Endodermal cell (in vitro differentiated cells): ENCODE data around the gene TMEM174. TPM values are rescaled to one million over a fixed set of nuclear protein-coding genes. Genes with fewer than 3 reads are reported as not detected.

Experiments used
- DNase-seq: peaks from one replicate; pipeline ENCODE4 v3.0.0-alpha.2; 2017
- H3K27ac ChIP-seq: 2 replicates; pipeline ENCODE4 v1.5.1; 2013; ENCODE audit warnings: mild to moderate bottlenecking, low read depth, low read length, moderate library complexity
- H3K27me3 ChIP-seq: 2 replicates; pipeline ENCODE4 v1.6.1; 2013; ENCODE audit warnings: mild to moderate bottlenecking, low read length, moderate library complexity; ENCODE audit not compliant: insufficient read depth, control insufficient read depth, poor library complexity, severe bottlenecking
- H3K36me3 ChIP-seq: 2 replicates; pipeline ENCODE4 v1.7.0; 2013; ENCODE audit warnings: mild to moderate bottlenecking, low read length, moderate library complexity; ENCODE audit not compliant: control insufficient read depth, insufficient read depth
- H3K4me1 ChIP-seq: one replicate; pipeline ENCODE4 v1.7.0; 2013; ENCODE audit warnings: low read length; ENCODE audit not compliant: control insufficient read depth, insufficient read depth
- H3K4me3 ChIP-seq: 2 replicates; pipeline ENCODE4 v1.5.1; 2013; ENCODE audit warnings: mild to moderate bottlenecking, low read length, moderate library complexity
- H3K9ac ChIP-seq: 2 replicates; pipeline ENCODE4 v1.6.1; 2013; ENCODE audit warnings: mild to moderate bottlenecking, low read length, moderate library complexity; ENCODE audit not compliant: poor library complexity, severe bottlenecking; ENCODE audit errors: extremely low read depth
- H3K9me3 ChIP-seq: 2 replicates; pipeline ENCODE4 v1.6.1; 2013; ENCODE audit warnings: mild to moderate bottlenecking, low read length, moderate library complexity; ENCODE audit not compliant: control insufficient read depth
- H3K27ac Mint-ChIP-seq: 2 replicates; pipeline ENCODE4 v1.8.0; 2020; ENCODE audit warnings: mixed read lengths
- H3K27me3 Mint-ChIP-seq: 2 replicates; pipeline ENCODE4 v1.8.0; 2021; ENCODE audit warnings: mild to moderate bottlenecking, mixed read lengths; ENCODE audit not compliant: insufficient read depth
- H3K36me3 Mint-ChIP-seq: 2 replicates; pipeline ENCODE4 v1.8.0; 2020; ENCODE audit warnings: low read depth, mixed read lengths
- H3K4me1 Mint-ChIP-seq: 2 replicates; pipeline ENCODE4 v1.8.0; 2020; ENCODE audit warnings: mixed read lengths
- H3K4me3 Mint-ChIP-seq: 2 replicates; pipeline ENCODE4 v1.8.0; 2020; ENCODE audit warnings: mild to moderate bottlenecking, moderate library complexity, mixed read lengths
- H3K9me3 Mint-ChIP-seq: 2 replicates; pipeline ENCODE4 v1.8.0; 2020; ENCODE audit warnings: mild to moderate bottlenecking, mixed read lengths
- CTCF ChIP-seq: fragments of 200-600 bp; sonication (generic); conservative IDR thresholded peaks from 2 replicates; pipeline ENCODE4 v1.5.0; 2021; ENCODE audit warnings: antibody characterized with exemption, mild to moderate bottlenecking
- WGBS, 2 experiments: methylation state at CpG; one replicate each; pipeline versions ENCODE4 v1.1.5 to v1.1.7; 2013; ENCODE audit warnings: missing lambda C conversion rate in 2 of 2, mixed read lengths in 1 of 2; ENCODE audit not compliant: insufficient coverage in 1 of 2, insufficient read length in 1 of 2; 5-methylcytosine and 5-hydroxymethylcytosine counted together
- total RNA-seq, 2 donors: library from RNA; stranded (reverse); fragmentation: NEBNext Ultra II Directional in 1 of 2; extraction: Animal tissue kit (Norgen Biotek cat#: 25700) in 1 of 2; gene quantifications; 2 replicates in 1 of 2; 3 replicates in 1 of 2; pipeline ENCODE4 v1.2.1, GENCODE V29; 2021

TMEM174 gene
- total RNA-seq, 2 donors from 2014 or later, result not detected

DNA sequence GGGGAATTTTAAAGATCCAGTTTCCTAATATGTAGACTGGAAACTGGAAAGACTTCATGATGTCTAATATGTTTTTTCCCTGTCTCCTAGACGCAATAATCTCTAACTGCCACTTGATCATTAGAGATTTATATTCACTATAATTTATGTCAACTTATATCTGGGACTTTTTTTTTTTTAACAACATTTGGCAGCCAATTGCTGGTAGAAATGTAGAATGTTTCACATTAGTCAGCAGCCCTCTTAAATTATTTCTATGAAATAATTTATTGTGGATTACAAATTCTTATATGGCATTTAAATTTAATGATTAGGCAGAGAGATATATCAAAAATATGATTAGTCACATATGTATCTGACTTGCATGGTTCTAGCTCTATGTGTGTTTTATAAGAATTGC lies 48.2 kb downstream of the TMEM174 start:
- Histone ChIP-seq H3K27me3 (peaks cover 78% of the 10 kb centered on the region), H3K27ac (no peak overlapping the region), H3K4me3 (no peak overlapping the region), H3K9me3 (no peaks in the 10 kb centered on the region), H3K36me3 (no peaks in the 10 kb centered on the region), H3K9ac (no peak overlapping the region), H3K4me1 (no peaks in the 10 kb centered on the region)
- H3K27ac Mint-ChIP-seq, result no peak overlapping the region
- no peaks in the 10 kb centered on the region for H3K36me3 Mint-ChIP-seq
- no peak for TF ChIP-seq CTCF
- WGBS, 2 experiments, result no CpG with 5 or more reads among the region's 1 CpG
- H3K27me3 Mint-ChIP-seq, result peaks cover 85% of the 10 kb centered on the region
- no peaks in the 10 kb centered on the region for H3K9me3 Mint-ChIP-seq
- DNase-seq, result no peak
- no peak overlapping the region for H3K4me3 Mint-ChIP-seq
- peaks cover 1% of the 10 kb centered on the region for H3K4me1 Mint-ChIP-seq

DNA sequence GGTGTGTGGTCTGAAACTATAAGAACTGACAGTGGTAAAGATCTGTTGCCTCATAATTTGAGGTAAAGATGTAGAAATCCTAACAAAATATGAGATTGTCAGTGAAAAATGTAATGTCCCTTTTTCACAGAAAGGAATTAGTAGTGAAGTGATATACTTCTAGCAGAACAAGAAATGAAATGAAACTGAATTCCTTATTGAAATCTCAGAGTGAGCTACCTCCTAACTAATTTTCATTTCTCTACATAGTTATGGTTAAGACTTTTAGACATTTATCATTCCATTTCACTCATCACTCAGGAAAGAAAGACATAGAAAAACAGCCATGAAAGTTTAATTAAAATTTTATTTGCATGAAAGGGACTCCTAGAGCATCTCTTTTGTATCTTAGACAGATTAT lies 48.7 kb downstream of the TMEM174 start:
- Histone ChIP-seq H3K27me3 (peaks cover 79% of the 10 kb centered on the region), H3K36me3 (no peaks in the 10 kb centered on the region), H3K4me1 (no peaks in the 10 kb centered on the region), H3K9ac (no peak overlapping the region), H3K4me3 (no peak overlapping the region), H3K9me3 (no peaks in the 10 kb centered on the region), H3K27ac (no peak overlapping the region)
- no peak overlapping the region for H3K27ac Mint-ChIP-seq
- H3K4me3 Mint-ChIP-seq, result no peak overlapping the region
- no peaks in the 10 kb centered on the region for H3K9me3 Mint-ChIP-seq
- no peak for DNase-seq
- H3K27me3 Mint-ChIP-seq, result peaks cover 86% of the 10 kb centered on the region
- H3K36me3 Mint-ChIP-seq, result no peaks in the 10 kb centered on the region
- no peak for TF ChIP-seq CTCF
- H3K4me1 Mint-ChIP-seq, result no peaks in the 10 kb centered on the region

DNA sequence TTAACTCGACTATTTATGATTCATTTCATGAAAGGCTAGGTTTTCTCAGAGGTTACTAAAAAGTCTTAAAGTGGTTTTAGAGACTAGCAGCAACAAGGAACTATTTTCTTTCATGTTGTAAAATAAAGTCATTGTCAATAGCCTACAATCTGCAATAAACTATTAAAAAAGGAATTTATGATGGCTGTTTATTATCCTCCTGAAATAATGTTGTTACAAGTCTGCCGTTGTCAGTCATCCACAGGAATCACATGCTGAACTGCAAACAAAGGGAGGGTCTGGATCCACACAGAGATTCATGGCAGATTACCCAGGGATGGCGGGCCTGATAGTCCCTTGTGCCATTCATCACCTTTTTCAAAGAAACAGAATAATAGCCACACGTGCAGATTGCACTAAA lies 49.2 kb downstream of the TMEM174 start:
- H3K9me3 Mint-ChIP-seq, result no peaks in the 10 kb centered on the region
- 78% methylated on average over 4 of the region's 4 CpGs; no CpG with 5 or more reads in 1 of the 2 experiments for WGBS, 2 experiments
- H3K27me3 ChIP-seq, result peaks cover 79% of the 10 kb centered on the region
- no peak for DNase-seq
- no peaks in the 10 kb centered on the region for H3K4me1 ChIP-seq
- no peaks in the 10 kb centered on the region for H3K9me3 ChIP-seq
- H3K4me1 Mint-ChIP-seq, result no peaks in the 10 kb centered on the region
- H3K4me3 Mint-ChIP-seq, result no peak overlapping the region
- H3K4me3 ChIP-seq, result no peak overlapping the region
- H3K27me3 Mint-ChIP-seq, result peaks cover 86% of the 10 kb centered on the region
- H3K27ac ChIP-seq, result no peak overlapping the region
- no peak overlapping the region for H3K9ac ChIP-seq
- no peak overlapping the region for H3K27ac Mint-ChIP-seq
- H3K36me3 ChIP-seq, result no peaks in the 10 kb centered on the region
- no peak for TF ChIP-seq CTCF
- H3K36me3 Mint-ChIP-seq, result no peaks in the 10 kb centered on the region

Other genes starting within 250 kb of the TMEM174 start
- 10 to 100 TPM; 16.8 to 18.5 TPM for gene FCHO2, start 217.2 kb upstream of the TMEM174 start, total RNA-seq
- under 1 TPM; 0.57 to 0.73 TPM for gene TMEM171, start 52.6 kb upstream of the TMEM174 start, total RNA-seq